Vagina (tissue), 2 donors: ENCODE results near the gene SLC1A6.

Experiments used
- POLR2AphosphoS5 ChIP-seq, 2 donors: sonication (generic); formaldehyde crosslinking; IDR thresholded peaks; one replicate each; pipeline ENCODE4 v1.9.0; 2017; ENCODE audit warnings: antibody characterized with exemption in 2 of 2, mild to moderate bottlenecking in 2 of 2, low read depth in 1 of 2; ENCODE audit not compliant: insufficient read depth in 1 of 2
- TF ChIP-seq, protein P1 (sequence below), 3 experiments: fragments of 450-650 bp in 2 of 3; fragments of 200-600 bp in 1 of 3; sonication (generic) in 1 of 3; IDR thresholded peaks; one replicate each; pipeline ENCODE4 v1.5.1; 2017 to 2019; ENCODE audit warnings: antibody characterized with exemption in 3 of 3, mild to moderate bottlenecking in 2 of 3, moderate library complexity in 2 of 3

DNA sequence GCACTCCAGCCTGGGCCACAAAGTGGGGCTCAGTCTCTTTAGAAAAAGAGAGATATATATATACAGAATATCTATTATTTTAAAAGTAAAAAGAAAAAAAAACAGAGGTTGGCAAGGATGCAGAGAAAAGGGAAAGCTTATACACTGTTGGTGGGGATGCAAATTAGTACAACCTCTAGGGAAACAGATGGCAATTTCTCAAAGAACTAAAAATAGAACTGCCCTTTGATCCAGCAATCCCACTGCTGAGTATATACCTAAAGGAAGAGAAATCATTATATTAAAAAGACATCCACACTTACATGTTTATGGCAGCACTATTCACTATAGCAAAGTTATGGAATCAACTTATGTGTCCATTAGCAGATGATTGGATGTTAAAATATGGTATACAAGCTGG is 28.6 kb upstream of the SLC1A6 start:
- no peak for TF ChIP-seq POLR2AphosphoS5 (IDR thresholded peaks at IDR 0.05; ENCODE audit: insufficient read depth in 1 of 2, low read depth in 1 of 2)
- TF ChIP-seq, protein P1, sequence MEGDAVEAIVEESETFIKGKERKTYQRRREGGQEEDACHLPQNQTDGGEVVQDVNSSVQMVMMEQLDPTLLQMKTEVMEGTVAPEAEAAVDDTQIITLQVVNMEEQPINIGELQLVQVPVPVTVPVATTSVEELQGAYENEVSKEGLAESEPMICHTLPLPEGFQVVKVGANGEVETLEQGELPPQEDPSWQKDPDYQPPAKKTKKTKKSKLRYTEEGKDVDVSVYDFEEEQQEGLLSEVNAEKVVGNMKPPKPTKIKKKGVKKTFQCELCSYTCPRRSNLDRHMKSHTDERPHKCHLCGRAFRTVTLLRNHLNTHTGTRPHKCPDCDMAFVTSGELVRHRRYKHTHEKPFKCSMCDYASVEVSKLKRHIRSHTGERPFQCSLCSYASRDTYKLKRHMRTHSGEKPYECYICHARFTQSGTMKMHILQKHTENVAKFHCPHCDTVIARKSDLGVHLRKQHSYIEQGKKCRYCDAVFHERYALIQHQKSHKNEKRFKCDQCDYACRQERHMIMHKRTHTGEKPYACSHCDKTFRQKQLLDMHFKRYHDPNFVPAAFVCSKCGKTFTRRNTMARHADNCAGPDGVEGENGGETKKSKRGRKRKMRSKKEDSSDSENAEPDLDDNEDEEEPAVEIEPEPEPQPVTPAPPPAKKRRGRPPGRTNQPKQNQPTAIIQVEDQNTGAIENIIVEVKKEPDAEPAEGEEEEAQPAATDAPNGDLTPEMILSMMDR (IDR thresholded peaks at IDR 0.05): no peak
